Testis (tissue), 2 donors: Measurements from ENCODE around the gene BCL11B.

Experiments
- CTCF ChIP-seq, 3 experiments: fragments of 450-650 bp in 2 of 3; fragments of 200-600 bp in 1 of 3; sonication (generic) in 1 of 3; IDR thresholded peaks; one replicate each; pipeline ENCODE4 v1.5.1; 2016 to 2019; ENCODE audit warnings: antibody characterized with exemption in 3 of 3, mild to moderate bottlenecking in 2 of 3, moderate library complexity in 1 of 3
- POLR2A ChIP-seq: fragments of 450-650 bp; IDR thresholded peaks from one replicate; pipeline ENCODE4 v1.6.1; 2017; ENCODE audit warnings: antibody characterized with exemption, mild to moderate bottlenecking, moderate library complexity

DNA sequence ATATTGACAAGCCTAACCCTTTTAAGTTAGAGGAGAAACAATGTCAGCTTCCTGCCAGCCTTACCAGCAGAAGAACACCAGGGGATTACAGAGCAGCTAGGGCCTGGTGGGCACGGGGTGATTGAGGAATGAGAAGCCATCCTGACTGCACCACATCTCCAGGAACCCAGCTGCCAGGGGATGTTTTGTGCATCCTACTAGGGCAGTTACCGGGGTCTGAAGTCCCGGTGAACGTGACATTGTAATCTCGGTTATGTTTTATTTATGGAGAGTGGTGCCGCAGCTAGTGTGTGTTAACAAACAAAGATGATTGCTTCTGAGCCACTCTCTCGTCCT, 115.9 kb downstream of the BCL11B start:
- TF ChIP-seq POLR2A (no peak), CTCF (IDR thresholded peaks at IDR 0.05) (no peak)
